OCI-LY3 (cell line): Measurements from ENCODE around the gene PNPLA2.
A peak's percentile ranks its signal among the peaks of the same experiment; 100 is the strongest.

ENCODE experiments used
- H2AFZ ChIP-seq: fragments of 200-600, 300-600 bp; shearing (Covaris generic); 2 replicates; pipeline ENCODE4 v1.6.0; 2014; ENCODE audit warnings: antibody characterized with exemption, low read depth, low read length
- H3K27ac ChIP-seq: fragments of 200-600, 300-600 bp; sonication (generic); 2 replicates; pipeline ENCODE4 v1.5.1; 2014; ENCODE audit warnings: mild to moderate bottlenecking, low read length, moderate library complexity, mixed read lengths
- H3K27me3 ChIP-seq: fragments of 200-600, 300-600 bp; sonication (generic); 2 replicates; pipeline ENCODE4 v1.6.1; 2014; ENCODE audit warnings: low read depth, low read length, mixed read lengths
- H3K36me3 ChIP-seq: fragments of 200-600, 300-600 bp; sonication (generic); replicated peaks from 2 replicates; pipeline ENCODE3; 2014; ENCODE audit warnings: low read depth, low read length, mixed read lengths
- H3K4me1 ChIP-seq: fragments of 300-600, 200-600 bp; sonication (generic); 2 replicates; pipeline ENCODE4 v1.6.1; 2014; ENCODE audit warnings: low read length, mixed read lengths
- H3K4me2 ChIP-seq: fragments of 200-600, 300-600 bp; sonication (generic); 2 replicates; pipeline ENCODE4 v1.6.1; 2014; ENCODE audit warnings: low read length, mixed read lengths
- H3K4me3 ChIP-seq: fragments of 300-600, 200-600 bp; sonication (generic); 2 replicates; pipeline ENCODE4 v1.5.1; 2014; ENCODE audit warnings: antibody characterized with exemption, mild to moderate bottlenecking, low read length, moderate library complexity
- H3K79me2 ChIP-seq: fragments of 300-600, 200-600 bp; shearing (Covaris generic); 2 replicates; pipeline ENCODE4 v1.6.1; 2014; ENCODE audit warnings: mild to moderate bottlenecking, low read length, mixed read lengths
- H3K9ac ChIP-seq: fragments of 300-600, 200-600 bp; shearing (Covaris generic); 2 replicates; pipeline ENCODE4 v1.6.0; 2014; ENCODE audit warnings: mild to moderate bottlenecking, low read length, moderate library complexity
- H3K9me3 ChIP-seq: fragments of 200-600, 300-600 bp; shearing (Covaris generic); 2 replicates; pipeline ENCODE4 v1.6.1; 2014; ENCODE audit warnings: low read length, mixed read lengths; ENCODE audit not compliant: insufficient read depth
- H4K20me1 ChIP-seq: fragments of 200-600, 300-600 bp; sonication (generic); 2 replicates; pipeline ENCODE4 v1.6.1; 2016; ENCODE audit warnings: low read length, mixed read lengths; ENCODE audit not compliant: insufficient read depth
- CTCF ChIP-seq: fragments of 200-600, 300-600 bp; sonication (generic); IDR thresholded peaks from 2 replicates; pipeline ENCODE4 v1.5.1; 2014; ENCODE audit warnings: antibody characterized with exemption, low read length, low read depth
- EZH2phosphoT487 ChIP-seq: fragments of 200-600 bp; shearing (Covaris generic); IDR thresholded peaks from 2 replicates; pipeline ENCODE4 v1.6.1; 2018; ENCODE audit warnings: antibody characterized with exemption, mixed run types, low read depth

The PNPLA2 gene

GRCh38 chr11:811446-812245 is 7.1 kb upstream of the PNPLA2 start:
- Histone ChIP-seq H3K27me3 (no peaks in the 10 kb centered on the region), H2AFZ (no peak overlapping the region), H3K4me2 (peak overlapping the region; percentile 96), H3K4me1 (peaks cover 21% of the 10 kb centered on the region), H3K9ac (peak overlapping the region; percentile 94), H3K4me3 (peak overlapping the region; percentile 94), H3K36me3 (peaks cover 39% of the 10 kb centered on the region), H4K20me1 (peaks cover 26% of the 10 kb centered on the region), H3K27ac (peak overlapping the region; percentile 87), H3K9me3 (no peaks in the 10 kb centered on the region), H3K79me2 (peaks cover 53% of the 10 kb centered on the region)
- TF ChIP-seq EZH2phosphoT487 (no peak), CTCF (peak; percentile 21; the same call in 1 of the 2 replicates)

DNA sequence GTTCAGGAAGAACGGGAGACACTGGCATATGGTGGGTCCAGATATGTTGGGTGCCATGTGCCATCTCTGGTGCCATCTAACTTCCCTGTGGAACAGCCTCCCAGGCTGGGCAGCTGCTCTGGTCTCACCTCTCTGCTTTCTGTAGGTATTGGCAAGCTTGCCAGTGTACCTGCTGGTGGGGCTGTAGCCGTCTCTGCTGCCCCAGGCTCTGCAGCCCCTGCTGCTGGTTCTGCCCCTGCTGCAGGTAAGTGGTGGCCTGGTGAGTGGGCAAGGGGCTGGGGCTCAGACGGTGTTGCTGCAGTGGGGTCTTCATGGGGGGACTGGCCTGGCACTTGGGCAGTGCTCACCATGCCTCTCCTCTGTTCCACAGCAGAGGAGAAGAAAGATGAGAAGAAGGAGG is 6.3 kb upstream of the PNPLA2 start:
- peaks cover 26% of the 10 kb centered on the region for H4K20me1 ChIP-seq
- no peaks in the 10 kb centered on the region for H3K9me3 ChIP-seq
- no peaks in the 10 kb centered on the region for H3K27me3 ChIP-seq
- H3K9ac ChIP-seq, result no peak overlapping the region
- no peak overlapping the region for H3K4me2 ChIP-seq
- no peak overlapping the region for H3K27ac ChIP-seq
- H3K4me1 ChIP-seq, result peaks cover 21% of the 10 kb centered on the region
- peaks cover 39% of the 10 kb centered on the region for H3K36me3 ChIP-seq
- no peak overlapping the region for H2AFZ ChIP-seq
- TF ChIP-seq EZH2phosphoT487, result no peak
- TF ChIP-seq CTCF, result no peak
- no peak overlapping the region for H3K4me3 ChIP-seq
- H3K79me2 ChIP-seq, result peaks cover 53% of the 10 kb centered on the region

GRCh38 chr11:813072-813455 is 5.7 kb upstream of the PNPLA2 start:
- Histone ChIP-seq H3K9me3 (no peaks in the 10 kb centered on the region), H4K20me1 (peaks cover 26% of the 10 kb centered on the region), H3K27ac (no peak overlapping the region), H3K36me3 (peaks cover 39% of the 10 kb centered on the region), H2AFZ (no peak overlapping the region), H3K9ac (no peak overlapping the region), H3K79me2 (peaks cover 47% of the 10 kb centered on the region), H3K4me1 (peaks cover 18% of the 10 kb centered on the region), H3K27me3 (no peaks in the 10 kb centered on the region), H3K4me2 (no peak overlapping the region), H3K4me3 (no peak overlapping the region)
- TF ChIP-seq EZH2phosphoT487, result no peak
- no peak for TF ChIP-seq CTCF

DNA sequence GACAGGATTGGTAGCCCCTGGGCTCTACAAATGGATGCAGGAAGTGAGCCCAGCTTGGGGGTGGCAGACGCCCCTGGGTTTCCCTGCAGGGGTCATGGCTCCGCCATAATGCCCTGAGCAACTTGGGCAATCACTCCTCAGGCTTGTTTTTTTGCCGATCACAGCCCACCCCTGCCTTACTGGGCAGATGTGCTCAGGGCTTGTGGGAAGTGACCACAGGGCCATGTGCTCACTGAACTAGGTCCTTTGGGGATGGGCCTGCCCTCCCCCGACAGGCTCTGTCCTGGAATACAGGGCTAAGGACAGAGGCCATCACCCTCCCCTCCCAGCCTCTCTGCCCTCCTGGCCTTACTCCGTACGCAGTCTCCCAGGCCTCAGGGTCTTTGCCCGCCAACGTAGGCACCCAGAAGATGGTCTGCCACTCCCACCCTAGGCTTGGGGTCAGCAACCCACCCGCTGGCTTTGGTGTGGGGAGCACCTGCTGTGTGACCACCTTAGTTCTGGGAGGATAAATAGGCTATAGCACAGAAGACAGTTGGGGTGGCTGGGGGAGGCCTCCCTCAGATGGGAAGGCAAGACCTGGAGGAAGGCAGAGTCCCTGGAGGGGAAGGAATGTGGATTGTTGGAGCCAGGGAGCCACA is 5.1 kb upstream of the PNPLA2 start:
- Histone ChIP-seq H3K4me3 (no peak overlapping the region), H3K9me3 (no peaks in the 10 kb centered on the region), H3K79me2 (peaks cover 43% of the 10 kb centered on the region), H3K4me2 (no peak overlapping the region), H3K27me3 (no peaks in the 10 kb centered on the region), H3K27ac (no peak overlapping the region), H3K4me1 (peaks cover 15% of the 10 kb centered on the region), H4K20me1 (peaks cover 26% of the 10 kb centered on the region), H3K36me3 (peaks cover 39% of the 10 kb centered on the region), H3K9ac (no peak overlapping the region), H2AFZ (no peak overlapping the region)
- no peak for TF ChIP-seq EZH2phosphoT487
- no peak for TF ChIP-seq CTCF
